Activated CD8-positive, alpha-beta T cell treated with anti-CD3 and anti-CD28 coated beads for 36 hours (primary cell): ENCODE measurements around the gene STARD3. TPM values are rescaled to one million over a fixed set of nuclear protein-coding genes. Genes with fewer than 3 reads are reported as not detected.

Experiments used
- ATAC-seq: fragments of 200-7000 bp; cut with Tn5 transposase; one replicate; pipeline ENCODE4 v1.10.0; 2021; ENCODE audit warnings: mild to moderate bottlenecking, moderate library complexity
- CTCF ChIA-PET: fragments of 350-600 bp; sonication (Branson Sonifier 250); formaldehyde crosslinking; loops from one replicate; lab custom pipeline; 2021; ENCODE audit warnings: antibody characterized with exemption; lab: Charles Lee
- POLR2A ChIA-PET: fragments of 350-600 bp; sonication (Branson Sonifier 250); formaldehyde crosslinking; loops from one replicate; lab custom pipeline; 2021; ENCODE audit warnings: antibody characterized with exemption; lab: Charles Lee
- DNase-seq: peaks from one replicate; pipeline ENCODE4 v3.0.0-alpha.2; 2020
- H3K27ac Mint-ChIP-seq: one replicate; pipeline ENCODE4 v1.8.0; 2021; ENCODE audit warnings: mild to moderate bottlenecking, mixed read lengths
- H3K27me3 Mint-ChIP-seq: one replicate; pipeline ENCODE4 v1.8.0; 2021; ENCODE audit warnings: mixed read lengths
- H3K36me3 Mint-ChIP-seq: one replicate; pipeline ENCODE4 v1.8.0; 2021; ENCODE audit warnings: low read depth, mixed read lengths
- H3K4me1 Mint-ChIP-seq: one replicate; pipeline ENCODE4 v1.8.0; 2021; ENCODE audit warnings: low read depth, mixed read lengths
- H3K4me3 Mint-ChIP-seq: one replicate; pipeline ENCODE4 v1.8.0; 2021; ENCODE audit warnings: mild to moderate bottlenecking, moderate library complexity, mixed read lengths
- H3K9me3 Mint-ChIP-seq: one replicate; pipeline ENCODE4 v1.8.0; 2021; ENCODE audit warnings: mixed read lengths
- intact Hi-C: fragments of 100-400 bp; cut with micrococcal nuclease; formaldehyde crosslinking; loops from one replicate; pipeline ENCODE4 v1.10.0; 2022
- total RNA-seq, 2 experiments: library from RNA; stranded (reverse); gene quantifications; one replicate each; pipeline ENCODE4 v1.2.3, GENCODE V29; 2021
- TF ChIP-seq, protein P1 (sequence below): fragments of 200-600 bp; IDR thresholded peaks from one replicate; pipeline ENCODE4 v1.8.0; 2022; ENCODE audit warnings: antibody characterized with exemption, mild to moderate bottlenecking

The STARD3 gene
- total RNA-seq, 2 experiments from 2014 or later, result 48.7 to 50.3 TPM

DNA sequence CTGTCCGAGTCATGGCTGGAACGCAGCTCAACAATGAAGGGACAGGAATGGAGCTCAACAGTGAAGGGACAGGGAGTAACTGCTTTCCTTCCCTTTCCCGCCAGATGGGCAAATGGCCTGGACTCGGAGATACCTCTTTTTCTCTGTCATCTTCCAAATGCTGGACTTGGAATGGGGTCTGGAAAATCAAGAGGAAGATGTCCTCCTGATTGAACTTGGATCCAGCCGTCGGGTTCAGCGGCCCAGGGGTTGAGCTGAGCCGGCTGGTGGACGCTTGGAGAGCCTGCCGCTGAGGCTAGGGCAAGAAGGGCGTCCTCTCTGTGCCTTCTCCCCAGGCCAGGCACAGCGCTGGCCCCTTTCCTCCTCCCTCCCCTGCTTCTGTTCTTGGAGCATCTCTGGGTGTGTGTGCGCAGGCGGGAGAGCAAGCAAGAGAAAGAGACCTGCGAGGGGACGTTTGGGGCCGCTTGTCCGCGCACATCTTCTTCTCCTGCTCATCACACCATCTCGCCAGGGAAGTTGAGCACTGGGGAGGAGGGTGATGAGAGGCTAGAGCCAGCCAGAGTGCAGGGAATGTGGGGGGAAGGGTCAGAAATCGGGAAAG, 35.8 kb upstream of the STARD3 start:
- H3K27me3 Mint-ChIP-seq, result peaks cover 83% of the 10 kb centered on the region
- intact Hi-C loops, result no loop called here
- ChIA-PET POLR2A (no interaction called here), CTCF (interaction anchor here (1.2 to 3.5 kb wide), 3 partner anchors 21 to 54 kb away, joined by 4 to 19 read pairs (median 6); no protein-coding TSS in a partner anchor)
- TF ChIP-seq, protein P1, sequence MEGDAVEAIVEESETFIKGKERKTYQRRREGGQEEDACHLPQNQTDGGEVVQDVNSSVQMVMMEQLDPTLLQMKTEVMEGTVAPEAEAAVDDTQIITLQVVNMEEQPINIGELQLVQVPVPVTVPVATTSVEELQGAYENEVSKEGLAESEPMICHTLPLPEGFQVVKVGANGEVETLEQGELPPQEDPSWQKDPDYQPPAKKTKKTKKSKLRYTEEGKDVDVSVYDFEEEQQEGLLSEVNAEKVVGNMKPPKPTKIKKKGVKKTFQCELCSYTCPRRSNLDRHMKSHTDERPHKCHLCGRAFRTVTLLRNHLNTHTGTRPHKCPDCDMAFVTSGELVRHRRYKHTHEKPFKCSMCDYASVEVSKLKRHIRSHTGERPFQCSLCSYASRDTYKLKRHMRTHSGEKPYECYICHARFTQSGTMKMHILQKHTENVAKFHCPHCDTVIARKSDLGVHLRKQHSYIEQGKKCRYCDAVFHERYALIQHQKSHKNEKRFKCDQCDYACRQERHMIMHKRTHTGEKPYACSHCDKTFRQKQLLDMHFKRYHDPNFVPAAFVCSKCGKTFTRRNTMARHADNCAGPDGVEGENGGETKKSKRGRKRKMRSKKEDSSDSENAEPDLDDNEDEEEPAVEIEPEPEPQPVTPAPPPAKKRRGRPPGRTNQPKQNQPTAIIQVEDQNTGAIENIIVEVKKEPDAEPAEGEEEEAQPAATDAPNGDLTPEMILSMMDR, result no peak
- H3K27ac Mint-ChIP-seq, result no peak overlapping the region
- DNase-seq (no peak), ATAC-seq (no peak)
- peaks cover 25% of the 10 kb centered on the region for H3K4me1 Mint-ChIP-seq
- H3K4me3 Mint-ChIP-seq, result no peak overlapping the region
- H3K36me3 Mint-ChIP-seq, result no peaks in the 10 kb centered on the region
- H3K9me3 Mint-ChIP-seq, result no peaks in the 10 kb centered on the region

DNA sequence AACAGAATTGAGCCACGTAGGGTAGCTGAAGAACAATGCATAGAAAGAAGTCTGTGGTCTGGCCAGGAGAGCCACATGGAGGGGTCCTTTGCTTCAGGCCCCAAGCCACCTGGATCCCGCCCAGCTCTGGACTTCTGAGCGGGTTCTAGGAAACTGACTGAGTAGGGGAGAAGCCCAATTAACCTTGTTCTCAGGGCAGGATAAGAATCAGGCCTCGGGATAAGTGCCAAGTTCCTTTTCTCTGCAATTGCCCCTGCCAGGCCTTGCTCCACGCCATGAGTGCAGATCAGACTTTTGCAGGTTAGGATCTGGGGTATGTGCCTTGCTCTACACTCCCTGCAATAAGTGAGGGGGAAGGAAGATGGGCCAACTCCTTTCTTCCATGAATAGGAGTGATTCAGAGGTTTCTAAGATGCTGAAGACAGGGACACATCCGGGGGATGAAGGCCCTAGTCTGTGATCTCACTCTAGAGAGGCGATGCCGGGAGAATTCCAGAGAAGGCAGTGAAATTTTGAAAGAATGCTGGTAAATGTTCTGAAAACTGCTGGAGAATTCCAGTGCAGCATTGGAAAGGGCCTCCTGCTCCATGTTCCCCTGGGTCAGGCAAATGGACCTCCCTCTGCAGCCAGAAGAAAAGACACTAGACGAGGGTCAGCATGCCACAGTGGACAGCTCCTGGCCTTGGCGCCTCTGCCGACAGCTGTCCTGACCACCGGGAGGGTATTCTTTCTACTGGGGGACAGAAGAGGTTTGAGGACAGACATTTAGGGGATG, 35.0 kb upstream of the STARD3 start:
- ChIA-PET CTCF (interaction anchor here (1.7 to 3.5 kb wide), 2 partner anchors 20 to 52 kb away, joined by 6 to 19 read pairs; no protein-coding TSS in a partner anchor), POLR2A (no interaction called here)
- H3K4me1 Mint-ChIP-seq, result peaks cover 24% of the 10 kb centered on the region
- no peaks in the 10 kb centered on the region for H3K36me3 Mint-ChIP-seq
- TF ChIP-seq, protein P1, result no peak
- H3K27ac Mint-ChIP-seq, result no peak overlapping the region
- no peak overlapping the region for H3K4me3 Mint-ChIP-seq
- no peak for ATAC-seq
- H3K27me3 Mint-ChIP-seq, result peaks cover 77% of the 10 kb centered on the region
- no peak for DNase-seq
- H3K9me3 Mint-ChIP-seq, result no peaks in the 10 kb centered on the region
- intact Hi-C loops, result no loop called here

DNA sequence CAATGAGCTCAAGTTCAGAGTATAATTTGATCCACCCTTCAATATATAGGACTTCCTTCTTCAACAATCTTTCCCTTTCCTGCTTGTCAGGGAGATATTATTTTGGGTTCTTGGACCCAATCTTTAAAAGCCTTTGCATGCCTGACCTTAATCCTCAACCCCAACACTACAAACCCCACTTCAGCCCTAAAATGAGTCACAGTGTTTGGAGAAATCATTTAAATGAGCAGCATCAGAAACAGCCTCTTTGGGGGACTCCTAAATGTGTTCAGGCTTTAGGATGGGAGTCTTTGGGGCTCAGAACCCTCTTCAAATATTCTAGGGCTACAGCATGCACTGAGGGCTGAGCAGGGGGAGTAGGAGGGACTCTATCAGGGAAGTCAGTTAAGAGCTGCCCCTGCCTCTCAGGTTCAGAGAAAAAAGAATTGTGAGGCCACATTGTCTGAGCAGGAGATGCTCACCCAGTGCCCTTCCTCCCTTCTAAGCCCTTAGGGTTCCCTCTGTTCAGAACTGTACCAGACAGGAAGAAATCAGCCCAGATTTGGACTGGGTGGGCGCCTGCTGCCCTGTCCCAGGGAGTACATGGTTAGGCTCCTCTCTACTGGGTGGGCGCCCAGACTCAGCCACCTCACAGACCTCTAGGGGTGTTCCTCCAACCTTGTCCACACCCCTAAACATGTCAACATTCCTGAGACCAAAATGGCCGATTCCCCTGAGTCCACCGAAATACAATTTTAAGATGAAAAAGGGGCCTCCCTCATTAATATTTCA, 34.2 kb upstream of the STARD3 start:
- ChIA-PET POLR2A (no interaction called here), CTCF (interaction anchor here (3.5 to 4.6 kb wide), 2 partner anchors 19 to 20 kb away, joined by 19 to 33 read pairs; no protein-coding TSS in a partner anchor)
- Mint-ChIP-seq H3K4me3 (no peak overlapping the region), H3K27me3 (peaks cover 77% of the 10 kb centered on the region), H3K36me3 (no peaks in the 10 kb centered on the region), H3K27ac (no peak overlapping the region), H3K4me1 (peaks cover 25% of the 10 kb centered on the region), H3K9me3 (no peaks in the 10 kb centered on the region)
- DNase-seq, result no peak
- intact Hi-C loops, result no loop called here
- TF ChIP-seq, protein P1, result no peak
- no peak for ATAC-seq

GRCh38 chr17:39603304-39604016, 33.5 kb upstream of the STARD3 start:
- H3K9me3 Mint-ChIP-seq, result no peaks in the 10 kb centered on the region
- H3K27me3 Mint-ChIP-seq, result peaks cover 71% of the 10 kb centered on the region
- no peak overlapping the region for H3K4me3 Mint-ChIP-seq
- TF ChIP-seq, protein P1, result no peak
- ATAC-seq, result no peak
- H3K4me1 Mint-ChIP-seq, result peaks cover 18% of the 10 kb centered on the region
- no peaks in the 10 kb centered on the region for H3K36me3 Mint-ChIP-seq
- DNase-seq, result no peak
- H3K27ac Mint-ChIP-seq, result no peak overlapping the region
- ChIA-PET CTCF (interaction anchor here (4.6 kb wide), 1 partner anchor 19 kb away, joined by 33 read pairs; no protein-coding TSS in a partner anchor), POLR2A (no interaction called here)
- intact Hi-C loops, result no loop called here
